GM18511 (cell line): Measurements from ENCODE around the gene MTHFD2.

Experiments
- ATAC-seq: cut with Tn5 transposase; IDR thresholded peaks from one replicate; pipeline ENCODE4 v1.9.1; 2021; ENCODE audit warnings: mild to moderate bottlenecking, moderate library complexity; ENCODE audit not compliant: unreplicated experiment

Gene MTHFD2

GRCh38 chr2:74260495-74260894 lies 62.1 kb downstream of the MTHFD2 start:
- ATAC-seq: no peak

GRCh38 chr2:74261204-74261864 lies 62.9 kb downstream of the MTHFD2 start:
- ATAC-seq: no peak

- ATAC-seq: no peak
These were observed 64.3 kb downstream of the MTHFD2 start for GRCh38 chr2:74262681-74263080.

- ATAC-seq: no peak
These were observed 65.9 kb downstream of the MTHFD2 start for GRCh38 chr2:74264281-74264680.

- ATAC-seq: no peak
These were observed 68.7 kb downstream of the MTHFD2 start for GRCh38 chr2:74267068-74267467.
